HG03378 (cell line): ENCODE measurements around the gene STARD5.

ENCODE experiments used
- ATAC-seq: cut with Tn5 transposase; IDR thresholded peaks from one replicate; pipeline ENCODE4 v1.9.1; 2021; ENCODE audit warnings: mild to moderate bottlenecking, moderate library complexity; ENCODE audit not compliant: unreplicated experiment

Gene STARD5

DNA sequence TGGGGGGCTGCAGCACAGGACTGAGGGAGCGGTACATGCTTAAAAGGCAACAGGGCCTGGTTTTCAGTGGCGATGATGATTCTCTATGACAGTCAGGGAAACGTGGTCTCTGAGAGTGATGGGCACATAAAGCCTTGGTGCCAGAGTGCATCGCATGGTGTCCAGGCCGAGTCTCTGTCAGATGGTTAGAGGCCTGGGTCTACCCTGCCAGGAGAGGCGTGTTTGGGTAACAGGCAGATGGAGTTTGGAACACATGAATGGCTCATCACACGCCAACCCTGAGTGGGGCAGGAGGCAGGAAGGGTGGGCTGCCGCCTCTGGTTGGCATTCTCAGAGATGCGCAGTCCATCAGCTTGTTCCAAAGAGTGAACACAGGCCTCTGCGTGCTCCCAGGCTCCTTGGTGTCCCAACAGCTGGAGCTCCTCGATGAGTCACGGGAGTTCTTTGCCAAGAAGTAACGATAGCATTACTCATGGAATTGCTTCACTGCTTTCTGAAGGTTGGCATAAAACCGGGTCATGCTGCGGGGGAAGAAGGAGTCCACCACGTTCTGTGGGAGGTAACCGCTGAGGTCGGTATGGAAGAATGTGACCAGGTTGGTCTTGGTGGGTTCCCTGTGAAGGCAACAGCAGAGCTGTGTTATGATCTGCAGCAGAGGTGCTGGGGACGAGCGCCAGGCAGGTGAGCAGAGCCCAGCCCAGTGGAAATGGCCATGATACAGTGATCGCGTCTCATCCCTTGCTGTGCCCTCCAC, 11.0 kb downstream of the STARD5 start:
- no peak for ATAC-seq

DNA sequence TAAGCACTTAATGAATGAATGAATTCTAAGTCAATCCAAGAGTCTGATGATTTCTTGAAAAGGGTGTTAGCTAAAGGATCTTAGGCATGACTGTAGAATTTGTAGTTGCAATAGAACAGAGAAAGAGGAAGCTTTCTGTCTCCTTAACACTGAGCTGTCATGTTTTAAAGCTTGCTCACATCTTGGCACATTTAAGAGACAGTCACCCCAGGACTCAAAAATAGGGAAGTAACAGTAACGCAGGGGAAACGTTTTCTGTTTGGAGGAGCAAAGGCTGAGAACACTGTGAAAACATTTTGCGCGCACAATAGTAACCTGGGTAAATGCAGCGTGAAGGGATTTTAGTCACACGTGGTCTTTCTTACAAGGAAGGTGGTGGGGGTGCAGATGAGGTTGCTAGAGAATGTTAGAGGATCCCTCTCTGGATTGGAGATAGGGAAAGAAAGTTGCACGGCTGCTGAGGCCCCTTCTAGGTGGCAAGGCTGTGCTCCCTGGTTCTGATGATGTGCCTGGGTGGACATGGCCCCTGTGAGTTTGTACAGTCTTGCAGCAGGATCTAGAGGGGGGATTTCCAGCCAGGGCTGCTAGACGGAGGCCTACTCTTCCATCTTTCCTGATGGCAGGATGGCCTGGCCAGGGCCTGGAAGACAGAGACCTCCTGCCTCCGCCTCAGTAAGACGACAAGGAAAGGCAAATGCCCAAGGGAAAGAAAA, 12.0 kb downstream of the STARD5 start:
- peak; percentile 55 for ATAC-seq

DNA sequence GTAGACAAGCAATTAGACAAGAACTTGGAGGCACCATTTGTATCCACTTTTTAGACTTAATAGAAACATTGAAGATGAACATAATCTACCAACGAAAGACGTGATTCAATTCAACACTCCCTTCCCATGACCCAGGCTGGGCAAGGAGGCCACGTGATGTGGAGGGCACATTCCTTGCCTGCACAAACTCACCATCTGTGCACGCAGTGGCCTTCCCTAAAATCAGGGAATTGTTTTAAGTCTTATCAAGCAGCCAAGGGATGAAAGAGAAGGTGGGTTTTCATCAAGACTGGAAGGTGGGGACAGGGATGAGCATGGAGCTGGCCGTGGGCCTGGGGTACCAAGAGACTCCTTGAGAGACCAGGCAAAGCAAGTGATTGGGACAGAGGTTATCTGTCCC, 13.5 kb downstream of the STARD5 start:
- no peak for ATAC-seq

DNA sequence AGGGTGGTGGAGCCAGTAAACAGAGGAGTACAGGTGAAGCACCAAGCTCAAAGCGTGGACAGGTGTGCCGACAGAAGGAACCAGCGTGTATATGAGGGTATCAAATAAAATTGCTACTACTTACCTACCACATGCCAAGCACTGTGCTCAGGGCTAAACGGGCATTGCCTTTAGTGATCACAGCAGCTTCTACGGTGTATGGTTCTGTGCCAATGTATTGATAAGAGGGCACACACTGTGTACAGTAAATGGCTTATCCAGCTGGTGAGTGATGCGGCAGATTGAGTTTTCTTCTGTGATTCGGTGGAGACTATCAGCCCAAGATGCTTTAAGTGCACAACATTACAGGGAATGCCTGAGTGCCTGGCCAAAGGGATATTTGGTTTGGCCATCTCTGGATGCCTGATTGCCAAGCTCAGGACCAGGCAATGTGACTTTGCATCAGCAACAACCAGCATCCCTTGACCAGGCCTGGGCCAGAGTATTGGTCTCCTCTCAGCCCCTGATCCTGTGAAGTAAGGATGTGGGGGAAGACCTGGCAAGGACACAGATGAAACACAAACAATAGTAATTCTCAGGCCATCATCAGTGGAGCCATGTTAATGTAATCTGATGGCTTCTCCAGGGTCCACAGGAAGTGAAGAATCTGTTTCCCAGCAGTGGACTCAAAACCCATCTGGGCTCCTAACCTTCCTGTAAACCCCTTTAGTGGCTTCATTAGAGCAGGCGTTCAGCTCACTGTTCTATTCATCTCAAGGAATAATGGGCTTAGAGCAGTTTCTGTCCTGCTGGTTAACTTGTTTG, 14.1 kb downstream of the STARD5 start:
- no peak for ATAC-seq

DNA sequence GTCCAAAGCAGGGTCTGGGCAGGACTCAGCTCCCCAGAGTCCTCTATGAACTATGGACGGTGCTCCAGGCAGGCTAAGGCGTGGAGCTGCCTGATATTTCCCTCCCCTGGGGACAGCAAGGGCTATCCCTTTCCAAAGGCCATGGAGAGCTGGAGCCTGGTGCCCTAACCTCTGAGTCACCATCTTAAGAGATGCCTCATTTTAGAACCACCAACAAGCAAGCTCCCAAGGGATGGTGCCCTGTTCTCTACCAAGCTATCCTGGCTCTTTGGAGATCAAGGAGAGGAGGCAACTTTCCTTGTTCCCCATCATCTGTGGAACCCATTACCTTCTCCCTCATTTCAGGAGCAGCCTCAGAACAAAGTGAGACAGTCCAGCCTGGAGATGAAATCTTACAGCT, 15.7 kb downstream of the STARD5 start:
- ATAC-seq, result no peak

DNA sequence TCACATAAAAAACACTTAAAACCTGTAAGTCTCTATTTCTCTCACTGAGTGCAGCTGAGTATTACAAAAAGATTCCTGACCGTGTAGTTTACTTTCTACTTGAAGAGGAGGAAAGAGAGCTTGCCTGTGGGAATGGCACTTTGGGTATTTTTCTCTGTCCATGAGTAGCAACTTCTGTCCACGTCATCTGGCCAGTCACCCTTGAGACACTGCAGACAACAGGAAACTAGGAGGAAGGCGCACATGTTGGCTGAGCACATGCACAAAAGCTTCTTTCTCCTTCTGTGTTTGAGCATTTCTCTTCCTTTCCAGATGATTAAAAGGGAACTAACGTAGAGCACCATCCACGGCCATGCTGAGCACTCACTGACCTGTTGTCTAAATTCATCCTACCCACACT, 19.7 kb downstream of the STARD5 start:
- ATAC-seq, result no peak

DNA sequence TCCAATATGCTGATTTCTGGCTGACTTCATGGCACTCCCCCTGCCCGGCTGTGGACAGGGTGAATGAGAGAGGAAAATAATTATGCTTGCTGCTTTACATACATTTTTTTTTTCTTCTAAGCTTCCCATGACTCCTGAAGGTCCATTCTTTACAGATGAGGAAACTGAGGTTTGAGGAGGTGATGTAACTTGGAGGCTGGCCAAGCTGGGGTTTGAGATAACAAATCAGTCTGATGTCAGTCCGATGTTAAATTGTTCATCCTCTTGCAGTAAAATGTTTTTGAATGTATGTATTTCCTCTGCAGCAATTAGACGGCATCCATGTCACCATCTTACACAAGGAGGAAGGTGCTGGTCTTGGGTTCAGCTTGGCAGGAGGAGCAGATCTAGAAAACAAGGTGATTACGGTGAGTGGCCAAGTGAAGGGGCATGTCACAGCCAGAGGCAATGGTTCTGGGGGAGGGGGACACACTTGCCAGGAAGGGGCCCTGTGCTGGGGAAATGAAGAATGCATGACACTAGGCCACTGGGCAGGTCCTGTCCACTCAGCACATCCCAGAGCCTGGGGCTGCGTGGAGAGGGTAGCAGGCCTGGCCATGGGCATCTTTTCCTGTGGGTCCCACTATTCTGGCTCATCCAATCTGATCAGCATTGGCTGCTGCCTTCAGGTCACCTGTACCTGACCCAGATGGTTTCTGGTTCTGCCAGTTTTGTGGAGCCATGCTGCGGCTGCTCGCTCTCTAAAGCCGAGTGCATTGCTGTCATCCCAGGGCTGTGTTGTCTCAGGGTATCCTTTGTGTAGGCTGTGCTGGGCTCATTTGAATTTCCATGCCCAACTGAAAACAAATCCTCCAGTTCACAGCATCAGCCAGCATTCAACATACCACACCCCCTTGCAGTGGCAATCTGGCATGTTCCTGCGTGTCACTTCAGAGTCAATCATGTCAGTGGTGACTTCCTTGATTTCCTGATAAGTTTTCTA, 20.4 kb downstream of the STARD5 start:
- ATAC-seq, result no peak

DNA sequence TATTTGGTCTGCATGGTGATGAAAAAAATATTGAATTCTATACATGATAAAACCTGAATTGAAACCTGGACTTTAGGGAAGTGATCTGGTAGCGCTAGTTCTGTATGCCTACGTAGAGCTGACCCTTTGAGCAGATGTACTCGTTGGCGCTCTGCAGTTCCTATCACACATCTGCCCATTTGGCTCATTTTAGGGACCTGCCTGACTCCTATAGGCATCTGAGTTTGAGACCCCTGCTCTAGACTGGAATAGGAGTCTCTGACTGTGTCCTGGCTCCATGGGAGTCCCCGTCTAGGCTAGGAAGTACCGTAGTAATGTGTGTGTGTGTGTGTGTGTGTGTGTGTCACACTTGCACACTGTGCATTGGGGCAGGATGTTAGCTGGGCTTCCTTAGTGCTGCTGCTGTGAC, 21.2 kb downstream of the STARD5 start:
- no peak for ATAC-seq

DNA sequence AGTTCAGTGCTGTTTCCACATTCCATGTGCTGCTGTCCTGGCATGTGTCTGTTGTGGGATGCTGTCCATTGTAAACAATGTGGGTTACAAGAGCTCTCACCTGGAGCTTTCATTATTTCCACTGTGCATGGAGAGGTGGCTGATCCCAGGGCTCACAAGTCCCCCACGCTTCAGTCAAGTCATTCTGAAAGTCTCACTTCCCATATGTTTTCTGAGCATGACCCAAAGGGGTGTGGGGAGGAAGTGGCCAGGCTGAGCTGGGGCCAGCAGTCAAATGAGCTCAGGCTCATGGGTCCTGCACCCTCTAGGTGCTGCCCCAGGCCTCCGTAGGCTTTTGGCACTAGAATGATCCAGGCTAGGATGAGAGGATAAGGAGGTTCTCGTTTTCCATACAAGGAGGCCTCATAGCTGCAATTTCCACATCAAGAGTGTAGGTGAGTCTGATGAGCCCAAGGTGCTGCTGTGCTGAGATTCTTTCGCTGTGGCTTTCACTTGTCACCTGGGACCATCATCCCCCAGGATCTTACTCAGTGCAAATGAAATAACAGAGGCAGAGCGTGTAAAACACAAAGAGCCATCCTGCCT, 22.0 kb downstream of the STARD5 start:
- ATAC-seq, result peak; percentile 81

DNA sequence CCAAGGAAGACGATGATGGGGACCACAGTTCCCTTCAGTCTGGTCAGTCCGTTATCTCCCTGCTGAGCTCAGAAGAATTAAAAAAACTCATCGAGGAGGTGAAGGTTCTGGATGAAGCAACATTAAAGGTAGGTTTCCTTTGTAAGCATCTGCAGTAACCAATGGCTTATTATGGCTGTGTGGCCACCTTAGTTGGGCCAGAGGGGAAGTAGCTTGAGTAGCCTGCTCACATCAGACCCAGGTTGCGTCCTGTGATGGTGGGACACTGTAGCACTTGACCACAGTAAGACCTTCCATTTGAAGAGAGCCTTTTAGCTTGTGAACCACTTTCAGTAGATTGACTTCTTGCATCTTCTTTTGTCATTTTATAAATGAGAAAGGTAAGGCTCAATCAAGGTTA, 22.6 kb downstream of the STARD5 start:
- peak; percentile 2 for ATAC-seq

DNA sequence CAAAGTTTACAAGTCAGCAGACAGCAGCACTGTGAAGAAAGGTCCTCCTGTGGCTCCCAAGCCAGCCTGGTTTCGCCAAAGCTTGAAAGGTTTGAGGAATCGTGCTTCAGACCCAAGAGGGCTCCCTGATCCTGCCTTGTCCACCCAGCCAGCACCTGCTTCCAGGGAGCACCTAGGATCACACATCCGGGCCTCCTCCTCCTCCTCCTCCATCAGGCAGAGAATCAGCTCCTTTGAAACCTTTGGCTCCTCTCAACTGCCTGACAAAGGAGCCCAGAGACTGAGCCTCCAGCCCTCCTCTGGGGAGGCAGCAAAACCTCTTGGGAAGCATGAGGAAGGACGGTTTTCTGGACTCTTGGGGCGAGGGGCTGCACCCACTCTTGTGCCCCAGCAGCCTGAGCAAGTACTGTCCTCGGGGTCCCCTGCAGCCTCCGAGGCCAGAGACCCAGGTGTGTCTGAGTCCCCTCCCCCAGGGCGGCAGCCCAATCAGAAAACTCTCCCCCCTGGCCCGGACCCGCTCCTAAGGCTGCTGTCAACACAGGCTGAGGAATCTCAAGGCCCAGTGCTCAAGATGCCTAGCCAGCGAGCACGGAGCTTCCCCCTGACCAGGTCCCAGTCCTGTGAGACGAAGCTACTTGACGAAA, 24.2 kb downstream of the STARD5 start:
- no peak for ATAC-seq

DNA sequence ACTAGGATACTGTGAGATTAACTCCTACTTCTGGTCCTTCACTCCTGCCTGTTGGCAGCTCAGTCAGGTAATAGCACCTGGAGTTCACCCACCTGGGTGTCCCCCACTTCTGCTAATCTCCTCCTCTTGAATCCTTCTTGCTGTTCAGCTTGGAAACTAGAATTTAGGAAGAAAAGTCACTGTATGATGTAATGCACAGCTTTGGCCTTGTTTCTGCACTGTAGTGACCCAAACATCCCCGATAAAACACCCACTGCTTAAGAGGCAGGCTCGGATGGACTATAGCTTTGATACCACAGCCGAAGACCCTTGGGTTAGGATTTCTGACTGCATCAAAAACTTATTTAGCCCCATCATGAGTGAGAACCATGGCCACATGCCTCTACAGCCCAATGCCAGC, 24.8 kb downstream of the STARD5 start:
- no peak for ATAC-seq

DNA sequence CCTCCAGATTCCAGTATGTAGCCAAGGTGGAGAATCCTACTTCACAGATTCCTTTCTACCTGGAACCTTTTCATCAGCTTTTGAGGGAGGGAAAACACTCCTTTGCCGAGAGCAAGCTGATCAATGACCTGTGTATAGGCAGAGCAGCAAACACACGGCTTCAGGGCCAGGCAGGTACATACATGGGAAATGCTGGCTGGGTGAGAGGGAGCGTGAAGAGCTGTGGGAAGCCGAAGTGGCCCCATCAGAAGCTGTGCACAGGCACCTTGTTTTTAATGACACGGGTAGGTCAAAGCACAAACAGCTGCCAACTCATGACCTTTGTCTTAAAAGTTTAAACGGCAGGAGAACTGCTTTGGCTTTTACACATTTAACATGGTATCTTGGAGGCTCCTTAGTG, 25.3 kb downstream of the STARD5 start:
- ATAC-seq, result no peak

DNA sequence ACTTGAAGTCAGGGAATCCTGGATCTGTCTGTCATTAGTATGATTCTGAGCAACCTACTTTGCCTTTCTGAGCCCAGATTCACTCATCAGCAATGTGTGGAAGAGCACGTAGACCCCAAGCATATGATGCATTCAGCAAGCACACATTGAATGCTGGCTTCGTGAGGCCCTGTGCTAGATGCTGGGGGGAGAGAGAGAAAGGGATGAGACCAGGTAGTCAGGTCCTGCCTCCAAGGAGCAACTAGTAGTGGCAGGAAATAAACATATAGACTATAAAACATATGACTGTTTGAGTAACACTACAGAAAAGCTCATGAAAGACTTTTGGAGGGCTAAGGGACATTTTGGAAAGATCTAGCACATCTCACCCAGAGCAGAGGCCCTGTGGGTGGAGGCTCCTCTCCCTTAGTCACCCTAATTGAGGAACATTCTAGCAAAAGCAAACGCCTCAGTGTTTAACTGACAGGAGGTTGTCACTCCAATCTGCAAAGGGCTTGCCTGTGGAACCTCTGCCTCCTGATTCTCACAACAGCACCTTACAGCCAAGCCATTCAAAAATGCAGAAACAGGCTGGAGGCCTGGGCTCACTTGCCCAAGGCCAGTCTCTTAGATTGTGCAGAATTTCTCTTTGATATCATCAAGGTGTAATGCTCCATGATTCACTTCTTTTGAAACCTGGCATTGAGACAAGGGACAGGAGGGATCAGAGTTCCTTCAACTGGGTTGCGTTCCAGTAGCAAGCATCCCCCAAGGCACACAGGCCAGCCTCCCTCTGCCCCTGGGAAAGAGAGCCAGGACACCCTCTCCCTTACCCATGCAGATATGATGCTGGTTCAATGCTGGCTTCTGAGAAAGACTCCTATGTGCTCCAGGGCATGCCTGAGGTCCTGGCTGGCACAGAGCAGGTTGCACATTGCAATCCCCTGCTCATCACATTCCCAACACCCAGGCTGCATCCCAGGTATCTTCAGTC, 26.1 kb downstream of the STARD5 start:
- ATAC-seq, result no peak

DNA sequence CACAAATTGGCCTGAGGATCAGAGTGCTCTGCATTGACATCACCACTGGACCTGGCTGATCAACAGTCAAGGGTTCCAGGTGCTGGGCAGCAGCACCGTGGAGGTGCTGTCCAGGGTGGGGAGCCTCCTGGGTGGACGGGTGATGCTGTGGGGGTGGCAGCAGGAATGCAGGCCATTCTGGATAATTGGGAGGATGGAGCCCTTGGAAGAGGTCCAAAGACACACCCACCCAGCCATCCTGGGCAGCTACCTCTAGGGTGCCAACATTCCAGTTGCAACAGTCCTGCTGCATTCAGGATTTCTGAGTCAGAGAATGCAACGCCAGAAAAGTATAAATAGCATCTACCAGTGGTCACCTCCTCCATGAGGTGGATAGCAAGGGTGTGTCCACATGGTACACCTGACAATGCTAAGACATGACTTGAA, 26.8 kb downstream of the STARD5 start:
- no peak for ATAC-seq

DNA sequence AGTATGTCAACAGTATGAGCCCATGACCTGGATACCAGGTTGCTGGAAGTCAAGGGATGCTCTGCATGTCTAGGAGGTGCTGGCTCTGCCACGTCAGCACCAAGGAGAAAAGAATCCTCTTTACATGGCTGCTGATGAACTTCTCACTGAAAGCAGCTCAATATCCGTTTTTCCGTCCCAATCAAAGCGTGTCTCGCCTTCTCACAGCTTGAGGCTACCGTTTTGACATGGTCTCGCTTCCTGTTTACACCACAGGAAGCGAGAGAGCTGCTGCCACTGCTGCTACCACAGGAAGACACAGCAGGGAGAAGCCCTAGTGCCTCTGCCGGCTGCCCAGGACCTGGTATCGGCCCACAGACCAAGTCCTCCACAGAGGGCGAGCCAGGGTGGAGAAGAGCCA, 27.3 kb downstream of the STARD5 start:
- ATAC-seq, result peak; percentile 30

DNA sequence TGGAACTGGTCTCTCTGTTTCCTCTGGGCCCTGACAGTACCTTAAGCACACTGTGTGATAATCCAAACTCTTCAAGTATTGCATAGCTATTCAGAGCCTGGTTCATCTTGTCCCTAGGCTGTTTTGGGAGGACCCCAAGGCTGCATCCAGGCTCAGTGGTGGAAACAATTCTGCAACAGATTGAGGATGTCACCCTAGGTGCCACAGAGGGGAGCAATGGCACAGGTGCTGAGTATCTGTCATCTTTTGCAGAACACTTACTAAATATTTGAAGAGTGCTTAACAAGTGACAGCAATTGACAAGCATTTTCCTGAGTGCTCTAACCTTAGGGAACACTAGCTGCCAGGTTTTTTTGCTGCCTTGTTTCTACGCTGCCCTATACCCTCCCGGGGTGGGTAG, 27.8 kb downstream of the STARD5 start:
- no peak for ATAC-seq

DNA sequence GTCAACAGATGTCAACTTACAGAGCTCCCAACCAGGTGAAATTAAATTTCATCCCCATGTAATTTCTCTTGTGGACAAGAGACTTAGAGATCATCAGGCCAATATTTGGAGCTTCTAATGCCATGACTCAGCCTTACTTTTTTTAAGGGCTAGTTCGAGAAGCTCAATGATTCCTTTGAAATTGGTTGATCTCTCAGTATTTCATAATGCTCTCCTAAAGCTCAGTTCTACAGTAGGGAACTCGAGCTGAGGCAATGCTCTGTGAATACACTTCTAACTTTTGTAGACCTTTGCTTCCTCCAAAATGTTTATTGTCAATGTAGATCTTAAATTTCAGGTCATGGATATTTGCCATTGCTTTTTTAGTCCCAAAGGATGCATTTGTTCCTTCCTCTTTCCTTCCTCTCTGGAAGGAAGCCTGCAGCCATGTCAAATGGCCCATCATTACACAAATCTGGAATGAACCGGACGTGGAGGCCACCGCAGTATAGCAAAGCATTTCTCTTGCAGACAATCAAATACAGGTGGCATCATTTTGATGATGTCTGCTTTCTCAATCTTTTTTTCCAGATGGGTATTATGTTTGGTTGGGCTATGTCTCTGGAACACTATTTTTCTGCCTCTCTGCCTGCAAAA, 28.3 kb downstream of the STARD5 start:
- ATAC-seq, result no peak
